Left ventricle myocardium superior (tissue), 1 donor: ENCODE results near the gene FAM98C. TPM values are rescaled to one million over a fixed set of nuclear protein-coding genes. Genes with fewer than 3 reads are reported as not detected.
"Not testable (repeated sequence)": the region's sequence is repeated elsewhere in the genome, so short reads cannot be mapped to it uniquely, and the experiment has no call there.

Source experiments
- ATAC-seq: fragments of 200-7000 bp; cut with Tn5 transposase; one replicate; pipeline ENCODE4 v1.9.1; 2020; ENCODE audit warnings: mild to moderate bottlenecking, moderate library complexity
- DNase-seq: peaks from one replicate; pipeline ENCODE4 v3.0.0-alpha.2; 2020
- intact Hi-C: fragments of 100-400 bp; cut with micrococcal nuclease; formaldehyde crosslinking; loops from one replicate; pipeline ENCODE4 v1.11.0; 2022
- total RNA-seq: library from RNA; stranded (reverse); fragmentation: NEBNext Ultra II Directional; extraction: Animal tissue kit (Norgen Biotek cat#: 25700); gene quantifications from one replicate; pipeline ENCODE4 v1.2.1, GENCODE V29; 2021
- donor health status: DM: no; HTN: yes; CAD: no; lungs with severe emphysema.

The FAM98C gene
- total RNA-seq, 1 donor from 2014 or later: 11.9 TPM

GRCh38 chr19:38391911-38392464, 10.9 kb upstream of the FAM98C start:
- ATAC-seq (no peak), DNase-seq (no peak)
- intact Hi-C loops: no loop called here

DNA sequence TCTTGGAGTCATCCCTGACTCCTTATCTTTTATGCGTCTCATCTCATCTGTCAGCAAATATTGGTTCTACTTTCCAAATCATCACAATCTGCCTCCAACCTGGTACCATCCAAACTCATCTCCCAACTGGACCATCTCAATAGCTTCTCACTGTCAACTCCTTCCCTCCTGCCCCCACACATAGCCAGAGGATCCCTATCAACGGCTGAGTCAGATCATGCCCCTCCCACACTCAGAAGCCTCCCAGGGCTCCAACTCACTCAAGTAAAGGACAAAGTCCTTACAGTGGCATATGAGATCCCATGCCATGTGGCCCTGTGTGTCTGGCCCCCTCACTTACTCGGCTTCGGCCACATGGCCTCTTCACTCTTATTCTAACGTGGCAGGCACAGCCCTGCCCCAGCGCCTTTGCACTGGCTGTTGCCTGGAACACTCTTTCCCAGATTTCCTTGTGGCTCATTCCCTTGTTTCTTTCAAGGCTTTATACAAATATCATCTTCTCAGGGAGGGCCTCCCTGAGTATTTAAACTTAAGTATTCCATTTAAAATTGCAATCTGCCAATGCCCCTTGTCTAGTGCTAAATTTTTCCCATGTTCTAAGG, 10.1 kb upstream of the FAM98C start:
- ATAC-seq (no peak), DNase-seq (no peak)
- intact Hi-C loops: no loop called here

GRCh38 chr19:38394488-38394887, 8.4 kb upstream of the FAM98C start:
- ATAC-seq: no peak
- intact Hi-C loops: no loop called here
- no peak for DNase-seq

DNA sequence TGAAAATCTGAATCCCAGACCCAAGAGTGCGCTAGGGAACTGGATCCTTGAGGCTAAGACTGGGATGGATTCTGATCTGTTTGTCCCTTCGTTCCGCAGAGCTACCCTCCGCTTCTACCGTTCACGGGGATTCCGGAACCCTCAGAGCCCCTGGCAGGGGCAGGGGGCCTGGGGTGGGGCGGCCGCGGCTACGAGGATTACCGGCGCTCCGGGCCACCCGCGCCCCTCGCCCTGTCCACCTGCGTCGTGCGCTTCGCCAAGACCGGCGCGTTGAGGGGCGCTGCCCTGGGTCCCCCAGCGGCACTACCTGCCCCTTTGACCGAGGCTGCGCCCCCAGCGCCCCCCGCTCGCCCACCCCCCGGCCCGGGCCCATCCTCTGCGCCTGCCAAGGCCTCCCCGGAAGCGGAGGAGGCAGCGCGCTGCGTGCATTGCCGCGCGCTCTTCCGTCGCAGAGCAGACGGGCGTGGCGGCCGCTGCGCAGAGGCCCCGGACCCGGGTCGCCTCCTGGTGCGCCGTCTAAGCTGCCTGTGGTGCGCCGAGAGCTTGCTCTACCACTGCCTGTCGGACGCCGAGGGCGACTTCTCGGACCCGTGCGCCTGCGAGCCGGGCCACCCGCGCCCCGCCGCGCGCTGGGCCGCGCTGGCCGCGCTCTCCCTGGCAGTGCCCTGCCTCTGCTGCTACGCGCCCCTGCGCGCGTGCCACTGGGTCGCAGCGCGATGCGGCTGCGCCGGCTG, 7.3 kb upstream of the FAM98C start:
- ATAC-seq (no peak), DNase-seq (no peak)
- intact Hi-C loops: no loop called here

DNA sequence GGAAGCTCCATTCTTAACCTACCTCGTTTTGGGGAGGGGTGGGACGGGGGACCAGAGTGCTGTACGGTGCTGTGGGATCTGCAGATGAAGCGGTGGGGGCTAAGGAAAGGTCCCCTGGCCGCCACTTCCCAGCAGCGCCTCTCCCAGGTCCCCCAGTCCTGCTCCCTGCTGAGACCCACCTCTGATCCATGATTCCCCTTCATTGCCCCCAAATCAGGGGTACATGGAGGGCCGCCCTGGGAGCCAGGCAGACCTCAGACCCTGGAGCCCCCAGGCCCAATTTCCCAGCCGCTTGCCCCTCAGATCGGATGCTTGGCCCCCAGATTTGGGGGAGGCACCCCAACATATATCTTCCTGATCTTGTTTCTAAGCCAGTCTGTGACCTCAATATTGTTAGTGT, 3.8 kb upstream of the FAM98C start:
- DNase-seq: no peak
- intact Hi-C loops: no loop called here
- ATAC-seq: no peak

GRCh38 chr19:38399537-38399936, 3.4 kb upstream of the FAM98C start:
- intact Hi-C loops: no loop called here
- DNase-seq: no peak
- no peak for ATAC-seq

- no peak for ATAC-seq
- intact Hi-C loops: no loop called here
- DNase-seq: no peak
Measured at GRCh38 chr19:38400361-38400760, 2.5 kb upstream of the FAM98C start.

DNA sequence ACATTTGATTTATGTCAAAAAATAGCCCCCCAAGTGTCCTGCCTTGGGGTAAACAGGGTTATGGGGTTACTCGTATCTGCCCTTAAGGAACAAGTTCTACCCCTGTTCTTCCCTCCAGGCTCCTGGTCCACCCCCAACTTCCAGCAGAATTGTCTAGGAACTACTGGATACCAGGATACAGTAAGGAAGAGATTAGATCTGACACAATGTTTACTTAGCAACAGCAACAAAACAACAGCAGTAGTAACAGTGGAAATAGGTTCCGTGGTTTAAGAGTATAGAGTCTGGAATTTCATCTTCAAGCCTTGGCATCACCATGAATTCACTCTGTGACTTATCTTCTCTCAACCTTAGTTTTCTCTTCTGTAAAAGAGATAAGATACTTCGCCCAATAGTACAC, 1.7 kb upstream of the FAM98C start:
- no peak for DNase-seq
- intact Hi-C loops: no loop called here

GRCh38 chr19:38402623-38402966, 298 bp upstream of the FAM98C start:
- intact Hi-C loops: no loop called here
- ATAC-seq: no peak
- no peak for DNase-seq

More for the DNA sequence above, 1.7 kb upstream of the FAM98C start:
- ATAC-seq: no peak

- ATAC-seq (no peak), DNase-seq (no peak)
- intact Hi-C loops: no loop called here
Measured at GRCh38 chr19:38404858-38405257, 2.0 kb downstream of the FAM98C start.

DNA sequence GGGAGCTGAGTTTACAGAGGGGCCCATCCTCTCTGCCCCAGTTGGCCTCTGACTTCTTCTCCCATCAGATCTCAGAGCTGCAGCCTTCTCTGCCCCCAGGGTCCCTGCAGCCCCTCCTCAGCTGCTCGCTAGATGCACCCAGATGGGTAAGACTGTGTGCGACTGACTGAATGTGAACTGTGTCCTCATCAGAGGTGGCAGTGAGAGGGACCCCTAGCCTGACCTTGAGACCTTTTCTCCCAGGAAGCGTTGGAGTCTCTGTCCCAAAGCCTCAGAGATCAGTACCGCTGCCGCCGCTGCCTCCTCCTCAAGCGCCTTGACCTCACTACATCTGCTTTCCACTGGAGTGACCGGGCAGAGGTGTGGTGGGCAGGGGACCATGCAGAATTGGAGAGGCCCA, 2.4 kb downstream of the FAM98C start:
- DNase-seq (no peak), ATAC-seq (no peak)
- intact Hi-C loops: no loop called here

DNA sequence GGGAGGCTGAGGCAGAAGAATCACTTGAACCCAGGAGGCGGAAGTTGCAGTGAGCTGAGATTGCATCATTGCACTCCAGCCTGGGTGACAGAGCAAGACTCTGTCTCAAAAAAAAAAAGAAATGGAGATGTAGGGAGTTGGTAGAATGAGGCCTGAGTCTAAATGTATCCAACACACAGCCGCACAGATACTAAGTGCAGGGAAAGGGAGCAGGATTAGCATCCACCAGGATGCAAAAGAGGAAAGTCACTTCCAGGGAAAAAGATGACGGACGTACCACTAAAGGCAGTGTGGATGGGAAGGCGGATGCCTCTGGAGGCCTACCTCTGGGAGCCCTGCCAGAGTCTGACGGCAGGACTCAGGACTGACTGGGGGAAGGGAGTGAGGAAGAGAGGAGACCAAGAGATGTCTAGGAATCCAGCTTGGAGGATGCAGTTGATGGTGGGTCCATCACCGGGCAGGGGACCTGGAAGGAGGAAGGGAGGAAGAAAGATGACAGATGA, 6.8 kb downstream of the FAM98C start:
- peak; percentile 64 for DNase-seq
- peak; percentile 79 for ATAC-seq
- intact Hi-C loops: no loop called here

GRCh38 chr19:38410407-38410806, 7.5 kb downstream of the FAM98C start:
- intact Hi-C loops, DNase-seq: not testable (repeated sequence)

GRCh38 chr19:38411041-38411712, 8.3 kb downstream of the FAM98C start:
- intact Hi-C loops: no loop called here
- DNase-seq: no peak
- ATAC-seq: no peak

More at GRCh38 chr19:38410407-38410806, 7.5 kb downstream of the FAM98C start:
- ATAC-seq: not testable (repeated sequence)

- ATAC-seq, intact Hi-C loops: not testable (repeated sequence)
Measured at GRCh38 chr19:38411898-38412297, 9.0 kb downstream of the FAM98C start.

GRCh38 chr19:38412491-38412890, 9.6 kb downstream of the FAM98C start:
- ATAC-seq: no peak
- no peak for DNase-seq
- intact Hi-C loops: no loop called here

More at GRCh38 chr19:38411898-38412297, 9.0 kb downstream of the FAM98C start:
- not testable (repeated sequence) for DNase-seq

GRCh38 chr19:38412961-38413360, 10.1 kb downstream of the FAM98C start:
- DNase-seq (no peak), ATAC-seq (no peak)
- intact Hi-C loops: no loop called here

GRCh38 chr19:38413416-38413815, 10.5 kb downstream of the FAM98C start:
- DNase-seq (no peak), ATAC-seq (no peak)
- intact Hi-C loops: no loop called here

- ATAC-seq: no peak
- no peak for DNase-seq
- intact Hi-C loops: no loop called here
Measured at GRCh38 chr19:38417146-38417543, 14.3 kb downstream of the FAM98C start.
